SK-N-MC (cell line): ENCODE results near the gene ZNF831.

Source experiments
- EZH2 ChIP-seq: fragments of 200-600 bp; sonication (generic); IDR thresholded peaks from one replicate; pipeline ENCODE4 v1.6.1; 2017; ENCODE audit warnings: antibody characterized with exemption
- FOXP2 ChIP-seq: optimal IDR thresholded peaks from 2 replicates; pipeline ENCODE3; 2011; ENCODE audit warnings: mild to moderate bottlenecking, moderate library complexity; ENCODE audit not compliant: insufficient read depth; ENCODE audit errors: extremely low read length, control extremely low read depth
- POLR2AphosphoS5 ChIP-seq: IDR thresholded peaks from 2 replicates; pipeline ENCODE4 v1.6.1; 2012; ENCODE audit warnings: mild to moderate bottlenecking, low read depth, low read length, borderline replicate concordance

- TF ChIP-seq POLR2AphosphoS5, result no peak
- no peak for TF ChIP-seq EZH2
- TF ChIP-seq FOXP2, result no peak
Observed at GRCh38 chr20:59300333-59301081, 136.9 kb downstream of the ZNF831 start, which contains the start of gene EDN3.
